Suppressor macrophage treated with lipopolysaccharide for 1 hour (primary cell): ENCODE results near the gene TEX264.
"Not testable (repeated sequence)": the region's sequence is repeated elsewhere in the genome, so short reads cannot be mapped to it uniquely, and the experiment has no call there.

Experiments
- DNase-seq, 3 donors: peaks; one replicate each; pipeline ENCODE4 v3.0.0-alpha.2; 2020 to 2022

Gene TEX264, protein sequence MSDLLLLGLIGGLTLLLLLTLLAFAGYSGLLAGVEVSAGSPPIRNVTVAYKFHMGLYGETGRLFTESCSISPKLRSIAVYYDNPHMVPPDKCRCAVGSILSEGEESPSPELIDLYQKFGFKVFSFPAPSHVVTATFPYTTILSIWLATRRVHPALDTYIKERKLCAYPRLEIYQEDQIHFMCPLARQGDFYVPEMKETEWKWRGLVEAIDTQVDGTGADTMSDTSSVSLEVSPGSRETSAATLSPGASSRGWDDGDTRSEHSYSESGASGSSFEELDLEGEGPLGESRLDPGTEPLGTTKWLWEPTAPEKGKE

GRCh38 chr3:51670823-51671733, at the start of gene TEX264:
Gene TEX264, plus strand, starts transcription at chr3:51671252. Its CDS starts 3,053 bp downstream, at chr3:51674305.
- DNase-seq: peak; percentile 92 to 99 (median 97)

DNA sequence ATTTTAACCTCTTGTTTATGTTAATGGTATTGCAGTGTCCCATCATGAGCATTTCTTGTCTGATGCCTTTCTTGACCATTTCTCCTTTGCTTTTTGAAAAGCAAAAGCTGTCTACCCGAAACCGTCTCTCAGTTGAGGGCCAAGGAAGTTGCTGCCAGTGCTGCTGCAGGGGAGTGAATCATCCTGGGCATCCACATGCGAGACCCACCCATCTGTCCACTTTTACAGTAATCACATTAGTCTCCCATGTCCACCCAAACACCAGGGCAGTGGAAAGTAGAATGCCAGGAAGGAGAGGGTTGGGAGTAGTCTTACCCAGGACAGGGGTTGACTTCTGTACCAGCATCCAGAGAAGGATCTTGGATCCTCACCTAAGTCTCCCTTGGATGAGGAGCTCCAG, 48.6 kb upstream of the TEX264 start:
- no peak for DNase-seq

- no peak for DNase-seq
Observed at GRCh38 chr3:51622868-51623267, 48.2 kb upstream of the TEX264 start.

DNA sequence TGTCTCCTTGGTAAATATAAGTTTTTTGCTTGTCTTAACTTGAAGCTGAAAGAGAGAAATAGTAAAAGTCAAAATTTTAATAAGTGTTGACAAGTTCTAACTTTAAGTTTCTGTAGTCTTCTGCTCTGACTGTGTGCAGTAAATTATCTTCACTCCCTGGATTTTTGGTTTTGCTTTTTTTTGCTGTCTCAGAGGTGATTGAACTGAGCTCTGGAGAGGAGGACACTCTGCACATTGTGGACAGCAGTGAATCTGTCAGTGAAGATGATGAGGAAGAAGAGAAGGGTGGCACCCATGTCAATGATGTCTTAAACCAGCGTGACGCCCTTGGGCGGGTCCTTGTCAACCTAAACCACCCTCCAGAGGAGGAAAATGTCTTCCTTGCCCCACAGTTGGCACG, 40.5 kb upstream of the TEX264 start:
- no peak for DNase-seq

GRCh38 chr3:51637144-51637940, 33.7 kb upstream of the TEX264 start:
- DNase-seq: no peak

DNA sequence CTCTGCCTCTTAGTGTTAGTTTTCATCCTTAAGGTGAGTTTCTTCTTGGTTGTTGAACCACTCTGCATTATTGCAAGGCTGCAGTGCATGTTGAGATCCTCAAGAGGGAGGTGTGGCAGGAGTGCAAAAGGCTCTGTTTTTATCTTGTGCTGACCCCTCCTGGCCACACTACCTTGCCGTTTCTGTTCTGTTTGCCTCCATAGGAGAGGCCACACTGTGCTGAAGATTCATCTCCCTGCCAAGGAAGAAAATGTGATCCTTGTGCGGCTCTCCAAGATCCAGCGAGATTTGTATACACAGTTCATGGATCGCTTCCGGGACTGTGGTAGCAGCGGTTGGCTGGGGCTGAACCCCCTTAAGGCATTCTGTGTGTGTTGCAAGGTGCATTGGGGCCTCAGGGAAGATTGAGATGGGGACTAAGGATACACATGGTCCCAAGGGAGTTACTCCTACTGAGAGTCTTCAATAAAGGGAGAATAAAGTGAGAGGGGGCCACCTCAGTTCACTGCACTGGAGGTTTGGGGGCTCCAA, 33.0 kb upstream of the TEX264 start:
- peak; percentile 66 to 69 (median 69) for DNase-seq

- DNase-seq: peak; percentile 46 to 68 (median 68)
Observed at GRCh38 chr3:51642462-51642861, 28.6 kb upstream of the TEX264 start.

DNA sequence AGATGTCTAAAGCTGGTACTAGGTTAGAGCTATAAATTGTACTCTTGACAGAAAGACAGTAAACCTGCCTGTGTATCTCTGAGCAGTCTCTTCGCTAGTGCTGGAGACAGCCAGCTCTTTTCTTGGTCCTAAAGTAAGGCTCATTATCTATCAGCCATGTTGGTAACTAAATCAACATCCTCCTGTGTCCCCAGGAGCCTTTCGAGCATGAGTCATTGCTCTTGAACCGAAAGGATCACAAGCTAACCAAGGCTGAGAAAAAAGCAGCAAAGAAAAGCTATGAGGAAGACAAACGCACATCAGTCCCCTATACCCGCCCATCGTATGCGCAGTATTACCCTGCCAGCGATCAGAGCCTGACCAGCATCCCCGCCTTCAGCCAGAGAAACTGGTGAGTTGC, 25.0 kb upstream of the TEX264 start:
- no peak for DNase-seq

- not testable (repeated sequence) for DNase-seq
Observed at GRCh38 chr3:51652103-51652502, 18.9 kb upstream of the TEX264 start.

DNA sequence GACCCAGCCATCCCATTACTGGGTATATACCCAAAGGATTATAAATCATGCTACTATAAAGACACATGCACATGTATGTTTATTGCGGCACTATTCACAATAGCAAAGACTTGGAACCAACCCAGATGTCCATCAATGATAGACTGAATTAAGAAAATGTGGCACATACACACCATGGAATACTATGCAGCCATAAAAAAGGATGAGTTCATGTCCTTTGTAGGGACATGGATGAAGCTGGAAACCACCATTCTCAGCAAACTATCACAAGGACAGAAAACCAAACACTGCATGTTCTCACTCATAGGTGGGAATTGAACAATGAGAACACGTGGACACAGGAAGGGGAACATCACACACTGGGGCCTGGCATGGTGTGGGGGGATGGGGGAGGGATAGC, 17.6 kb upstream of the TEX264 start:
- DNase-seq: not testable (repeated sequence)

DNA sequence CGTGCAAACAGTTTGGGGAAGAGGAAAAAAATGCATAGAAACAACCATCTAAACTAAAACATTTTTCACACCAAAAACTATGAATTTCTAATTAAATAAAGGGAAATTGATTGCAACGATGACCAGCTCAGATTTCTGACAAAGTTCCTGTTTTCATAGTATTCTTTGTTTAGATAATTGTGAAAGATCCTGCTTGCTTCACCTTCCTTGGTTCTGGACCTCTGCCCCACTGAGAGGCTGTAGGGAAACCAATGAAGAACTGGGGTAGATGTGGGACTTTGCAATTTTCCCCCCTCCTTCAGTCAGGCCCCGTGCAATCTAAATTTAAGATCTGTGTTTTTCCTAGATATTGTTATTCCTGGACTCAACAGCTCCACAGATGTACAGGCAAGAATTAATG, 13.8 kb upstream of the TEX264 start:
- DNase-seq: peak; percentile 51 to 57 (median 57)

- no peak for DNase-seq
Observed at GRCh38 chr3:51659942-51660341, 11.1 kb upstream of the TEX264 start.

GRCh38 chr3:51662456-51662855, 8.6 kb upstream of the TEX264 start:
- no peak for DNase-seq

- DNase-seq: no peak
Observed at GRCh38 chr3:51668756-51669155, 2.3 kb upstream of the TEX264 start.

- peak; percentile 87 to 90 (median 88) for DNase-seq
Observed at GRCh38 chr3:51669241-51670052, 1.6 kb upstream of the TEX264 start.

- DNase-seq: peak; percentile 33 to 58 (median 57)
Observed at GRCh38 chr3:51670053-51670822, 814 bp upstream of the TEX264 start.

DNA sequence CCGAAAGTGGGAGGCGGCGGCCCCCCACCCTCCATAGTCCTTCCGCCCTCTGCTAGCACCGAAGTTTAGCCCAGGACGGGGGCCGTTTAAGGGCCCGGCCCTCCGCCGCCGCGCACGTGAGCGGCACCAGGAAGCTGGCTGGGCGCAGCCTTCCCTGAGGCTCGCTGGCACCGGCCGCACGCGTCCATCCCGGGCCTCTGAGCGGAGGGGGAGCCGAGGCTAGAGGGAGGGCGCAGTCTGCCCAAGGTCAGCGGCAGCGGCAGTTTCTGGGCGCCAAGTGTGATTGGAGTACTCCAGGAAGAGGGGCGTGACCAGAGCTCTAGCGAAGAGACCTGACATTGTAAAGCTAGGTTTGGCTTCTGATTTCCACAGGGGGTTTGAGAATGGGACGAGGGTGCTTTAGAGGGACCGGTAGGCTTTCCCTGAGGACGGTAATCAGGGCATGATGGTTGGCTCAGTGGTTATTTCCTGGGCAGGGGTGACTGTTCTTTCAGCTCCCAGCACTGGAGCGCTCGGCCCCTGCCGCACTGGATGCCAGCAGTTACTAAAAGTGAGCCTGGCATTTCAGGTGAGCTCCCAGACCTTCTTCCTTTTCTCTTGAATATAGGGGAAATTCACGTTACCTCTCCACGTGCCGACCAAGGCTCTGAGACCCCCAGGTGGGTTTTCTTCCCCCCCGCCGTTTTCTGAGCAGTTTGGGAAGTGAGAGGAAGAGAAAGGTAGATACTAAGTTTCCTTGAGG, 853 bp downstream of the TEX264 start:
- peak; percentile 65 to 76 (median 69) for DNase-seq

GRCh38 chr3:51673181-51673801, 2.2 kb downstream of the TEX264 start:
- peak in 2 of 3 donors; percentile 25 to 51 for DNase-seq

GRCh38 chr3:51673802-51674654, 3.0 kb downstream of the TEX264 start:
- DNase-seq: no peak
